GM12878 (cell line): ENCODE measurements around the gene ADAMTS6. TPM values are rescaled to one million over a fixed set of nuclear protein-coding genes. Genes with fewer than 3 reads are reported as not detected.

Source experiments
- ATAC-seq: fragments of 200-7000 bp; cut with Tn5 transposase; 3 replicates; pipeline ENCODE4 v1.9.1; 2020; ENCODE audit warnings: mild to moderate bottlenecking, moderate library complexity
- BruUV-seq: library from RNA; stranded (reverse); fragments of 400-500 nt; replicated peaks from 2 replicates; lab custom pipeline; 2021; lab: Mats Ljungman, UMichigan
- CTCF ChIA-PET: fragments of 300-600 bp; sonication (Branson Sonifier 250); formaldehyde crosslinking; extraction: SDS; loops from one replicate; lab custom pipeline; 2021; ENCODE audit warnings: inconsistent platforms; lab: Yijun Ruan, JAX
- POLR2A ChIA-PET: fragments of 350-600 bp; formaldehyde crosslinking; extraction: SDS; loops from one replicate; lab custom pipeline; 2021; ENCODE audit warnings: inconsistent platforms; lab: Charles Lee
- RAD21 ChIA-PET: fragments of 300-600 bp; sonication (Branson Sonifier 250); formaldehyde crosslinking; loops from one replicate; lab custom pipeline; 2023; ENCODE audit warnings: antibody characterized with exemption; ENCODE audit not compliant: unreplicated experiment; lab: Charles Lee
- SMC1A ChIA-PET: fragments of 300-600 bp; sonication (Branson Sonifier 250); formaldehyde crosslinking; loops from one replicate; lab custom pipeline; 2023; ENCODE audit not compliant: unreplicated experiment, uncharacterized antibody; lab: Charles Lee
- DNase-seq: peaks from one replicate; pipeline ENCODE4 v3.0.0-alpha.2; 2011; ENCODE audit warnings: low read depth, low spot score
- FAIRE-seq: peaks from 3 replicates; lab custom pipeline; 2011; peaks lifted over from hg19 to GRCh38; lab: Jason Lieb, UNC
- H2AFZ ChIP-seq: 2 replicates; pipeline ENCODE4 v1.6.0; 2011; ENCODE audit warnings: low read depth, low read length, control low read depth; ENCODE audit not compliant: control insufficient read depth
- H3K27ac ChIP-seq: 2 replicates; pipeline ENCODE4 v1.5.1; 2011; ENCODE audit warnings: control low read depth; ENCODE audit not compliant: control insufficient read depth, insufficient read depth
- H3K27me3 ChIP-seq, 2 experiments: replicated peaks in 1 of 2; 2 replicates each; pipeline versions ENCODE4 v1.6.0 to v1.6.1; 2011; ENCODE audit warnings: low read length in 1 of 2; ENCODE audit not compliant: control insufficient read depth in 2 of 2, insufficient read depth in 2 of 2
- H3K36me3 ChIP-seq, 2 experiments: 2 replicates each; pipeline ENCODE4 v1.5.1; 2011; ENCODE audit warnings: low read length in 1 of 2; ENCODE audit not compliant: control insufficient read depth in 2 of 2, insufficient read depth in 2 of 2
- H3K4me1 ChIP-seq: 2 replicates; pipeline ENCODE4 v1.6.1; 2011; ENCODE audit warnings: mild to moderate bottlenecking, low read length, moderate library complexity, mixed read lengths; ENCODE audit not compliant: control insufficient read depth, insufficient read depth
- H3K4me2 ChIP-seq: 2 replicates; pipeline ENCODE4 v1.6.0; 2011; ENCODE audit warnings: control low read depth; ENCODE audit not compliant: control insufficient read depth, insufficient read depth
- H3K4me3 ChIP-seq: fragments of 200-600 bp; sonication (generic); 2 replicates; pipeline ENCODE4 v1.5.1; 2016
- H3K79me2 ChIP-seq: 2 replicates; pipeline ENCODE4 v1.6.0; 2011; ENCODE audit warnings: low read length; ENCODE audit not compliant: control insufficient read depth, insufficient read depth
- H3K9ac ChIP-seq: 2 replicates; pipeline ENCODE4 v1.8.0; 2011; ENCODE audit warnings: low read length, control low read depth, mixed read lengths; ENCODE audit not compliant: control insufficient read depth, insufficient read depth
- H3K9me3 ChIP-seq: replicated peaks from 3 replicates; pipeline ENCODE4 v1.5.1; 2011; ENCODE audit warnings: mild to moderate bottlenecking, low read length; ENCODE audit not compliant: control insufficient read depth, insufficient read depth
- H4K20me1 ChIP-seq: 2 replicates; pipeline ENCODE4 v1.6.0; 2011; ENCODE audit not compliant: control insufficient read depth, insufficient read depth
- CTCF ChIP-seq, 3 experiments: IDR thresholded peaks in 2 of 3; conservative IDR thresholded peaks in 1 of 3; 2 replicates each; pipeline ENCODE4 v1.5.1; 2011; ENCODE audit warnings: low read depth in 3 of 3, low read length in 3 of 3, mild to moderate bottlenecking in 3 of 3, control low read depth in 2 of 3, moderate library complexity in 2 of 3, inconsistent platforms in 1 of 3, mixed read lengths in 1 of 3; ENCODE audit not compliant: control insufficient read depth in 2 of 3, insufficient read depth in 1 of 3; ENCODE audit errors: extremely low read depth in 1 of 3
- EP300 ChIP-seq, 2 experiments: fragments of 150-350 bp in 1 of 2; IDR thresholded peaks; 2 replicates each; pipeline ENCODE4 v1.6.1; 2011 to 2012; ENCODE audit warnings: low read depth in 2 of 2, low read length in 2 of 2, borderline replicate concordance in 1 of 2, improper control_type of control experiment in 1 of 2, inconsistent platforms in 1 of 2; ENCODE audit not compliant: control insufficient read depth in 1 of 2
- POLR2AphosphoS2 ChIP-seq: IDR thresholded peaks from 2 replicates; pipeline ENCODE4 v1.6.1; 2011; ENCODE audit warnings: low read depth, mild to moderate bottlenecking, low read length, improper control_type of control experiment, moderate library complexity
- POU2F2 ChIP-seq: IDR thresholded peaks from 3 replicates; pipeline ENCODE4 v1.6.1; 2011; ENCODE audit warnings: low read depth, mild to moderate bottlenecking, low read length, borderline replicate concordance
- SMAD5 ChIP-seq: IDR thresholded peaks from 2 replicates; pipeline ENCODE4 v1.6.1; 2016; ENCODE audit warnings: antibody characterized with exemption, low read depth
- SMC3 ChIP-seq: IDR thresholded peaks from 2 replicates; pipeline ENCODE4 v1.6.1; 2011; ENCODE audit warnings: low read length, improper control_type of control experiment, borderline replicate concordance
- STAT3 ChIP-seq: IDR thresholded peaks from 2 replicates; pipeline ENCODE4 v1.6.1; 2011; ENCODE audit warnings: low read depth, low read length, improper control_type of control experiment
- WGBS: methylation state at CpG from one replicate; pipeline ENCODE4 v1.1.6; 2016; ENCODE audit warnings: low lambda C conversion rate; ENCODE audit not compliant: insufficient replicate concordance, insufficient coverage; ENCODE audit errors: missing lambda C conversion rate; 5-methylcytosine and 5-hydroxymethylcytosine counted together
- in situ Hi-C: fragments of 300-500 bp; cut with MboI; formaldehyde crosslinking; loops from 9 replicates; pipeline ENCODE4 v1.14.3; 2018; ENCODE audit warnings: mixed read lengths
- intact Hi-C: fragments of 100-400 bp; cut with micrococcal nuclease; formaldehyde crosslinking; loops from one replicate; pipeline ENCODE4 v1.14.2; 2022; ENCODE audit not compliant: unreplicated experiment
- polyA plus RNA-seq, 11 experiments: library from polyadenylated mRNA; depleted of rRNA in 4 of 11; unstranded in 6 of 11; stranded (reverse) in 5 of 11; fragments of >200 nt; fragmentation: Nextera tagmentation in 4 of 11; fragmentation: Illumina TruSeq in 1 of 11; extraction: Ambion mirVana in 4 of 11; extraction: Trizol in 1 of 11; gene quantifications; 1 replicate in 1 of 11; 2 replicates in 10 of 11; pipeline versions ENCODE4 v1.2.1 to v1.2.3, GENCODE V29; 2011 to 2016; ENCODE audit warnings: inconsistent platforms in 2 of 11, missing spikeins in 2 of 11, low read depth in 1 of 11
- total RNA-seq, 4 experiments: library from RNA; depleted of rRNA in 3 of 4; stranded (reverse); fragments of >200 nt in 3 of 4; fragmentation: Illumina TruSeq in 1 of 4; extraction: Trizol in 1 of 4; gene quantifications; 2 replicates each; pipeline versions ENCODE4 v1.2.1 to v1.2.3, GENCODE V29; 2013 to 2021

The ADAMTS6 gene
- total and polyA plus RNA-seq, 10 of the 15 experiments (the other 5 are each of a cell fraction or from before 2014, with no cell fraction given) = 1.1 to 12.3 (median 6.5) TPM

GRCh38 chr5:65117525-65117924 is 364.2 kb downstream of the ADAMTS6 start:
- no peak for TF ChIP-seq STAT3
- no peak for TF ChIP-seq CTCF (IDR thresholded peaks at IDR 0.05 in 2 of 3, conservative IDR thresholded peaks at IDR 0.05 in 1 of 3; ENCODE audit: control insufficient read depth in 2 of 3, extremely low read depth in 1 of 3, insufficient read depth in 1 of 3, low read depth in 3 of 3, low read length in 3 of 3)
- no peak for TF ChIP-seq POU2F2
- no peak for TF ChIP-seq POLR2AphosphoS2
- TF ChIP-seq SMC3 = no peak
- TF ChIP-seq EP300 (IDR thresholded peaks at IDR 0.05; ENCODE audit: borderline replicate concordance in 1 of 2, control insufficient read depth in 1 of 2, low read depth in 2 of 2, low read length in 2 of 2) = no peak
- no peak for TF ChIP-seq SMAD5
- no peak overlapping the region for H3K4me3 ChIP-seq
- FAIRE-seq (no peak), DNase-seq (no peak), ATAC-seq (no peak)
- ChIA-PET POLR2A (no interaction called here), CTCF (no interaction called here), RAD21 (no interaction called here), SMC1A (interaction anchor here (0.9 kb wide), 1 partner anchor 71 kb away, joined by 3 read pairs; no protein-coding TSS in a partner anchor)
- H3K9me3 ChIP-seq = no peaks in the 10 kb centered on the region; the same call in 2 of the 3 replicates
- no TSS peak for BruUV-seq
- no peak overlapping the region for H2AFZ ChIP-seq
- intact Hi-C loops (no loop called here), in situ Hi-C loops (no loop called here)
- no peaks in the 10 kb centered on the region for H3K36me3 ChIP-seq
- no peaks in the 10 kb centered on the region for H3K4me1 ChIP-seq
- no peaks in the 10 kb centered on the region for H3K79me2 ChIP-seq
- 27% methylated on average over 2 of the region's 2 CpGs for WGBS
- no peaks in the 10 kb centered on the region for H4K20me1 ChIP-seq
- no peaks in the 10 kb centered on the region for H3K27me3 ChIP-seq
- no peak overlapping the region for H3K9ac ChIP-seq
- no peak overlapping the region for H3K4me2 ChIP-seq
- no peak overlapping the region for H3K27ac ChIP-seq
